Ecto neural progenitor cell (in vitro differentiated cells): ENCODE data around the gene AP2A2.

Source experiments
- DNase-seq: peaks from one replicate; pipeline ENCODE4 v3.0.0-alpha.2; 2018; ENCODE audit warnings: low spot score

AP2A2 gene

GRCh38 chr11:1059759-1060158, 134.1 kb downstream of the AP2A2 start:
- no peak for DNase-seq

DNA sequence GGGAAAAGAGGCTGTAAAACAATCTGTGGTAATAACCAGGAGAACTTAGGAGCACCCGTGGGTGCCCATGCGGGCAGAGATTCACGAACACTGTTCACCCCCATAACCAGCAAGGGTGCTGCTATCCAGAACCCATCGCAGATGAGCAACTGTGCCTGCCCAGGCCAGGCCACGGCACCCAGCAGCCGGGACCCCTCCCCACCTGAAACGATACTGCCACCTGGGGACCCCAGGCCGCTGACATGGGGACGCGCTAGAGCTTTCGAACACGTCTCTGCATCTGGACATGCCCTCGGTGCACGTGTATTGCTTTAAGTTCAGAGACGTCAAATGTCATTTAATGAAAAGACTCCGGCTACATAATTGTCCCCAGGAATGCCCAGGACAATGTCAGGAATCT, 134.7 kb downstream of the AP2A2 start:
- DNase-seq: no peak

- no peak for DNase-seq
Observed at GRCh38 chr11:1060852-1061616, 135.4 kb downstream of the AP2A2 start.
